Breast epithelium (tissue), 3 donors: ENCODE data around the gene BORA.

Experiments used
- POLR2A ChIP-seq: fragments of 450-650 bp; IDR thresholded peaks from one replicate; pipeline ENCODE4 v1.6.1; 2016; ENCODE audit warnings: antibody characterized with exemption, mild to moderate bottlenecking, moderate library complexity
- POLR2AphosphoS5 ChIP-seq, 3 donors: sonication (generic); formaldehyde crosslinking; IDR thresholded peaks; one replicate each; pipeline ENCODE4 v1.6.1; 2017; ENCODE audit warnings: antibody characterized with exemption in 3 of 3
- TF ChIP-seq, protein P1 (sequence below), 3 donors: fragments of 450-650 bp; IDR thresholded peaks; one replicate each; pipeline ENCODE4 v1.5.1; 2016 to 2017; ENCODE audit warnings: antibody characterized with exemption in 3 of 3, mild to moderate bottlenecking in 3 of 3, moderate library complexity in 3 of 3

- TF ChIP-seq, protein P1, sequence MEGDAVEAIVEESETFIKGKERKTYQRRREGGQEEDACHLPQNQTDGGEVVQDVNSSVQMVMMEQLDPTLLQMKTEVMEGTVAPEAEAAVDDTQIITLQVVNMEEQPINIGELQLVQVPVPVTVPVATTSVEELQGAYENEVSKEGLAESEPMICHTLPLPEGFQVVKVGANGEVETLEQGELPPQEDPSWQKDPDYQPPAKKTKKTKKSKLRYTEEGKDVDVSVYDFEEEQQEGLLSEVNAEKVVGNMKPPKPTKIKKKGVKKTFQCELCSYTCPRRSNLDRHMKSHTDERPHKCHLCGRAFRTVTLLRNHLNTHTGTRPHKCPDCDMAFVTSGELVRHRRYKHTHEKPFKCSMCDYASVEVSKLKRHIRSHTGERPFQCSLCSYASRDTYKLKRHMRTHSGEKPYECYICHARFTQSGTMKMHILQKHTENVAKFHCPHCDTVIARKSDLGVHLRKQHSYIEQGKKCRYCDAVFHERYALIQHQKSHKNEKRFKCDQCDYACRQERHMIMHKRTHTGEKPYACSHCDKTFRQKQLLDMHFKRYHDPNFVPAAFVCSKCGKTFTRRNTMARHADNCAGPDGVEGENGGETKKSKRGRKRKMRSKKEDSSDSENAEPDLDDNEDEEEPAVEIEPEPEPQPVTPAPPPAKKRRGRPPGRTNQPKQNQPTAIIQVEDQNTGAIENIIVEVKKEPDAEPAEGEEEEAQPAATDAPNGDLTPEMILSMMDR (IDR thresholded peaks at IDR 0.05): no peak
- TF ChIP-seq POLR2AphosphoS5 (IDR thresholded peaks at IDR 0.05) (no peak), POLR2A (no peak)
These were observed 23.5 kb downstream of the BORA start for GRCh38 chr13:72751220-72751619.
